Measurements from ENCODE around the gene GUCY1A2. TPM values are rescaled to one million over a fixed set of nuclear protein-coding genes. Genes with fewer than 3 reads are reported as not detected.

Gene GUCY1A2
- total RNA-seq, 3 donors from 2014 or later: 0.61 to 4.0 (median 1.4) TPM

- no peak overlapping the region for H3K4me3 ChIP-seq
- intact Hi-C loops (cut with DNase I, micrococcal nuclease): no loop called here
- no peaks in the 10 kb centered on the region for H3K36me3 ChIP-seq (ENCODE audit: low read depth)
- no peaks in the 10 kb centered on the region for H3K4me1 ChIP-seq (ENCODE audit: low read depth)
- DNase-seq: no peak
- no peaks in the 10 kb centered on the region for H3K9me3 ChIP-seq
- TF ChIP-seq CTCF (IDR thresholded peaks at IDR 0.05): no peak
- ATAC-seq: no peak
Observed at GRCh38 chr11:106998116-106998915, 20.0 kb downstream of the GUCY1A2 start.

GRCh38 chr11:106997227-106997626 lies 21.0 kb downstream of the GUCY1A2 start:
- Histone ChIP-seq H3K36me3 (ENCODE audit: low read depth) (no peaks in the 10 kb centered on the region), H3K4me1 (ENCODE audit: low read depth) (no peaks in the 10 kb centered on the region), H3K4me3 (no peak overlapping the region), H3K9me3 (no peaks in the 10 kb centered on the region)
- no peak for TF ChIP-seq CTCF (IDR thresholded peaks at IDR 0.05)
- ATAC-seq (no peak), DNase-seq (no peak)
- intact Hi-C loops (cut with DNase I, micrococcal nuclease): no loop called here

GRCh38 chr11:106996691-106997090 lies 21.6 kb downstream of the GUCY1A2 start:
- Histone ChIP-seq H3K4me1 (ENCODE audit: low read depth) (no peaks in the 10 kb centered on the region), H3K4me3 (no peak overlapping the region), H3K9me3 (no peaks in the 10 kb centered on the region), H3K36me3 (ENCODE audit: low read depth) (no peaks in the 10 kb centered on the region)
- intact Hi-C loops (cut with DNase I, micrococcal nuclease): no loop called here
- no peak for TF ChIP-seq CTCF (IDR thresholded peaks at IDR 0.05)
- ATAC-seq (no peak), DNase-seq (no peak)

GRCh38 chr11:106990331-106990730 lies 27.9 kb downstream of the GUCY1A2 start:
- no peak for TF ChIP-seq CTCF (IDR thresholded peaks at IDR 0.05)
- intact Hi-C loops (cut with DNase I, micrococcal nuclease): no loop called here
- no peak for DNase-seq
- Histone ChIP-seq H3K9me3 (no peaks in the 10 kb centered on the region), H3K4me1 (ENCODE audit: low read depth) (no peaks in the 10 kb centered on the region), H3K36me3 (ENCODE audit: low read depth) (no peaks in the 10 kb centered on the region), H3K4me3 (no peak overlapping the region)
- no peak for ATAC-seq

GRCh38 chr11:106989078-106989455 lies 29.2 kb downstream of the GUCY1A2 start:
- Histone ChIP-seq H3K9me3 (no peaks in the 10 kb centered on the region), H3K4me3 (no peak overlapping the region), H3K4me1 (ENCODE audit: low read depth) (no peaks in the 10 kb centered on the region), H3K36me3 (ENCODE audit: low read depth) (no peaks in the 10 kb centered on the region)
- ATAC-seq (no peak), DNase-seq (no peak)
- intact Hi-C loops (cut with DNase I, micrococcal nuclease): no loop called here
- no peak for TF ChIP-seq CTCF (IDR thresholded peaks at IDR 0.05)

Data from mucosa of descending colon (tissue), 3 donors.